AG10803 (cell line): ENCODE data around the gene PDCD6IP.

ENCODE experiments used
- DNase-seq: peaks from one replicate; pipeline ENCODE4 v3.0.0; 2010; ENCODE audit warnings: low read depth
- H3K4me3 ChIP-seq: 2 replicates; pipeline ENCODE4 v1.5.1; 2011; ENCODE audit warnings: mild to moderate bottlenecking, low read length, control low read depth
- TF ChIP-seq, protein P1 (sequence below): conservative IDR thresholded peaks from 2 replicates; pipeline ENCODE4 v1.5.1; 2011; ENCODE audit warnings: mild to moderate bottlenecking, low read length, control low read depth, inconsistent platforms

PDCD6IP gene

DNA sequence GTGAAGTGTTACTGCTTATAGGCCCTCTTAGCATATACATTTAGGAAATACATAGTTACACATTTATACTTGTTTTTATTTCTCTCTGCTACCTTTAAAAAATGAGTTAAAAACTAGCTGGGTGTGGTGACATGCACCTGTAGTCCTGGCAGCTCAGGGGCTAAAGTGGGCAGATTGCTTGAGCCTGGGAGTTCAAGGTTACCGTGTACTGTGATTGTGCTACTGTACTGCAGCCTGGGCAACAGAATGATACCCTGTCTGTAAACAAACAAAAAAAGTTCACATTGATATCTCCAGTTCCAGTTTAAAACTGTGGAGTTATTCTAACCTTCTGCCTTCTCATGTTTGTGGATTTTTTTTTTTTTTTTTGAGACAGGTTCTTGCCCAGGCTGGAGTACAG, 12.1 kb downstream of the PDCD6IP start:
- TF ChIP-seq, protein P1, sequence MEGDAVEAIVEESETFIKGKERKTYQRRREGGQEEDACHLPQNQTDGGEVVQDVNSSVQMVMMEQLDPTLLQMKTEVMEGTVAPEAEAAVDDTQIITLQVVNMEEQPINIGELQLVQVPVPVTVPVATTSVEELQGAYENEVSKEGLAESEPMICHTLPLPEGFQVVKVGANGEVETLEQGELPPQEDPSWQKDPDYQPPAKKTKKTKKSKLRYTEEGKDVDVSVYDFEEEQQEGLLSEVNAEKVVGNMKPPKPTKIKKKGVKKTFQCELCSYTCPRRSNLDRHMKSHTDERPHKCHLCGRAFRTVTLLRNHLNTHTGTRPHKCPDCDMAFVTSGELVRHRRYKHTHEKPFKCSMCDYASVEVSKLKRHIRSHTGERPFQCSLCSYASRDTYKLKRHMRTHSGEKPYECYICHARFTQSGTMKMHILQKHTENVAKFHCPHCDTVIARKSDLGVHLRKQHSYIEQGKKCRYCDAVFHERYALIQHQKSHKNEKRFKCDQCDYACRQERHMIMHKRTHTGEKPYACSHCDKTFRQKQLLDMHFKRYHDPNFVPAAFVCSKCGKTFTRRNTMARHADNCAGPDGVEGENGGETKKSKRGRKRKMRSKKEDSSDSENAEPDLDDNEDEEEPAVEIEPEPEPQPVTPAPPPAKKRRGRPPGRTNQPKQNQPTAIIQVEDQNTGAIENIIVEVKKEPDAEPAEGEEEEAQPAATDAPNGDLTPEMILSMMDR, result no peak
- no peak overlapping the region for H3K4me3 ChIP-seq
- DNase-seq, result no peak

DNA sequence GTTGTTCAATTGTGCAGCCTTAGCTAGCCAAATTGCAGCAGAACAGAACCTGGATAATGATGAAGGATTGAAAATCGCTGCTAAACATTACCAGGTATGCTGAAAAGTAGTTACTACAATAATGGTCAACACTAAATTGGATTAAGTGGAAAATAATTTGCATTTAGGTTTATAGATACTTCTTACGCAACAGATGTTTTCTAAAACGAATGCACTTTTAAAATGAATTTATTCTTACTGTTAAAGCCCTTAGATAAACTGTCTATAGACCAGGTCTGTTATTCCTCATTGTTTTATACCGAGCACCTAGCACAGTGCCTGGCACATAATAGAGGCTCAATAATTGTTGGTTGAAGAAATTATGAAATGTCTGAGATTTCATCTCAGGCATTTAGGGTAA, 23.6 kb downstream of the PDCD6IP start:
- DNase-seq, result no peak
- TF ChIP-seq, protein P1, result no peak
- no peak overlapping the region for H3K4me3 ChIP-seq

DNA sequence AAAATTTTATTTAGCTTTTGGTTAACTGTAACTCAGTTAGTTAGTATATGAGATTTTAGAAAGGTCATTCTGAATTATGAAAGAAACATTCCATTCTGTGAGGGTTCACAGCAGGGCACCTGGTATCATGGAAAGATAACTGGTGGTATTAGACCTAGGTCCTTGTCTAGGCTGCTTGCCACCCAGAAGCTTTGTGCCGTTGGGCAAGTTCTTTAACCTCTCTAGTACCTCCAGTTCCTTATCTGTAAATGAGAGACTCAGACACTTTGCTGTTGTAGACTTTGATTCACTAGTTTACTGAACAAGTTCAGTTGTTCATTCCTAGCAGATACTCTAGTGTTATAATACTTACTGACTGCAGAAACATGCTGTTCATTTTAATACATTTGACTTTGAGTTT, 25.4 kb downstream of the PDCD6IP start:
- TF ChIP-seq, protein P1, result no peak
- H3K4me3 ChIP-seq, result no peak overlapping the region
- no peak for DNase-seq

DNA sequence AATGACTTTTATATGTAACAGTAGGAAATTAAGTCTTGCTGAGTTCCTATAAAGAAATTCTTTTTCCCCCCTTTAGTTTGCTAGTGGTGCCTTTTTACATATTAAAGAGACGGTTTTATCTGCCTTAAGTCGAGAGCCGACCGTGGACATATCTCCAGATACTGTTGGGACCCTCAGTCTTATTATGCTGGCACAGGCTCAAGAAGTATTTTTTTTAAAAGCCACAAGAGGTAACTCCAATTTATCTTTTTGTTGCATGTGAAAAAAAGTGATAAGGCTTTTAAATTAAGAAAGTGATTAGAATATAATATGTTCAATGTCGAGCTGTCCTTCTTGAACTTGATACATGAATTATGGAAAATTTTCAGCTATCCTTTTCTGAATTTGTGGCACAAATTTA, 26.7 kb downstream of the PDCD6IP start:
- H3K4me3 ChIP-seq, result no peak overlapping the region
- TF ChIP-seq, protein P1, result no peak
- no peak for DNase-seq

DNA sequence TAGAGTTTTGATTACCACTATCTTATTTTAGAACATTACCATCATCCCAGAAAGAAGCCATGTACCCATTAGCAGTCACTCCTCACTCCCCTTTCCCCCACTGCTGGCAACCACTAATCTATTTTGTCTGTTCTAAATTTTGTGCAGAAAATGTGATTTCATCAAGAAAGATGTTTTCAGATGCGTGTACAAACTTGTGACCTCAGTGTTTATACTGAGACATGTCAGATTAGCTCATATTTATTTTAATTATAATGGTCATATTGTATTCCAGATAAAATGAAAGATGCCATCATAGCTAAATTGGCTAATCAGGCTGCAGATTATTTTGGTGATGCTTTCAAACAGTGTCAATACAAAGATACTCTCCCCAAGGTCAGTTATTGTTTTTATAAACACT, 27.8 kb downstream of the PDCD6IP start:
- DNase-seq, result peak; percentile 2
- H3K4me3 ChIP-seq, result no peak overlapping the region
- TF ChIP-seq, protein P1, result no peak

DNA sequence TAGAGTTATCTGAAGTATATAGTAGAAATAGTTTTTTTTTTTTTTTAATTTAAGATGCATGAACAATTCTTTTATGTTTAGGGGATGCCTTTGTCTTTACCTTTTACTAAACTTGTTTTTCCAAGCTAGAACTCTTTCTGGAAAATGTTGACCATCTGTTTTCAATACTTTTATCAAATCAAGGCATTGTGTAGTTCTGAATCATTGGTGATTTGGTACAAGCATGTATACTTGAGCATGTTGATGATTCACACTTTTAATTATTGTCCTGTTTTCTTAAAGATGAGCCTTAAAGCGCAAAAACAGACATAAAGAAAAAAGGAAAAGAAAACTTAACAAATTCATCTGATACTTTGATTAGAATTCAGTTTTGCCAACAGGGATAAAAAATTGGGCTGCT, 28.3 kb downstream of the PDCD6IP start:
- TF ChIP-seq, protein P1, result no peak
- no peak overlapping the region for H3K4me3 ChIP-seq
- DNase-seq, result peak; percentile 45

DNA sequence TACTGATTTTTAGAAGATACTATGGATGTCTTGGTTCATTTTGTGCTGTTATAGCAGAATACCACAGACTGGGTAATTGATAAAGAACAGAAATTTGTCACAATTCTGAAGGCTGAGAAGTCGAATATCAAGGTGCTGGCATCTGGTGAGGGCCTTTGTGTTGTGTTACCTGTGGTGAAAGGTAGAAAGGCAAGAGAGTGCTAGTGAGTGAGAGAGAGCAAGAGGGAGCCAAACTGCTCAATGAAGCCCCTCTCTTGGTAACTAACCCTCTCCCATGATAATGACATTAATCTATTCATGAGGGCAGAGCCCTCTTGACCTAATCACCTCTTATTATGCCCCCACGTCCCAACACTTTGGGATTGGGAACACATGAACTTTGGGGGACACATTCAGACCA, 31.3 kb downstream of the PDCD6IP start:
- H3K4me3 ChIP-seq, result no peak overlapping the region
- DNase-seq, result no peak
- TF ChIP-seq, protein P1, result no peak
